CD14-positive monocyte (primary cell): ENCODE measurements around the gene FBXW10. TPM values are rescaled to one million over a fixed set of nuclear protein-coding genes. Genes with fewer than 3 reads are reported as not detected.
"Not testable (repeated sequence)": the region's sequence is repeated elsewhere in the genome, so short reads cannot be mapped to it uniquely, and the experiment has no call there.

Source experiments
- DNase-seq, 3 donors: peaks; one replicate each; pipeline ENCODE4 v3.0.0-alpha.2; 2011 to 2022
- H2AFZ ChIP-seq: 2 replicates; pipeline ENCODE4 v1.6.0; 2012; ENCODE audit warnings: mild to moderate bottlenecking, low read depth, low read length, inconsistent platforms; ENCODE audit not compliant: insufficient read depth, poor library complexity, severe bottlenecking
- H3K27ac ChIP-seq, 2 donors: 1 replicate in 1 of 2; 2 replicates in 1 of 2; pipeline ENCODE4 v1.5.1; 2012 to 2013; ENCODE audit warnings: low read length in 2 of 2, control low read depth in 1 of 2, inconsistent platforms in 1 of 2, low read depth in 1 of 2, mild to moderate bottlenecking in 1 of 2
- H3K27me3 ChIP-seq, 2 donors: one replicate each; pipeline versions ENCODE4 v1.6.0 to v1.6.1; 2011 to 2013; ENCODE audit warnings: low read length in 2 of 2; ENCODE audit not compliant: control insufficient read depth in 2 of 2, insufficient read depth in 2 of 2
- H3K36me3 ChIP-seq, 2 donors: replicated peaks in 1 of 2; 1 replicate in 1 of 2; 2 replicates in 1 of 2; pipeline versions ENCODE4 v1.5.1 to v1.6.1; 2012 to 2013; ENCODE audit warnings: low read length in 2 of 2, control low read depth in 1 of 2, inconsistent platforms in 1 of 2, mild to moderate bottlenecking in 1 of 2; ENCODE audit not compliant: insufficient read depth in 2 of 2, control insufficient read depth in 1 of 2
- H3K4me1 ChIP-seq, 2 donors: 1 replicate in 1 of 2; 2 replicates in 1 of 2; pipeline versions ENCODE4 v1.5.1 to v1.6.1; 2012 to 2013; ENCODE audit warnings: low read length in 2 of 2, control low read depth in 1 of 2, inconsistent platforms in 1 of 2, mild to moderate bottlenecking in 1 of 2, moderate library complexity in 1 of 2; ENCODE audit not compliant: insufficient read depth in 2 of 2, control insufficient read depth in 1 of 2
- H3K4me2 ChIP-seq: replicated peaks from 2 replicates; pipeline ENCODE3; 2012; ENCODE audit warnings: low read length, moderate library complexity, mild to moderate bottlenecking; ENCODE audit not compliant: poor library complexity, severe bottlenecking; ENCODE audit errors: extremely low read depth
- H3K4me3 ChIP-seq, 3 experiments: fragments of 200-600 bp in 1 of 3; sonication (generic) in 1 of 3; replicated peaks in 1 of 3; 1 replicate in 2 of 3; 2 replicates in 1 of 3; pipeline ENCODE4 v1.5.1; 2011 to 2013; ENCODE audit warnings: low read length in 3 of 3, mild to moderate bottlenecking in 3 of 3, control low read depth in 2 of 3, low read depth in 2 of 3, inconsistent platforms in 1 of 3, moderate library complexity in 1 of 3
- H3K79me2 ChIP-seq: 2 replicates; pipeline ENCODE4 v1.6.0; 2012; ENCODE audit warnings: mild to moderate bottlenecking, control low read depth, inconsistent platforms, low read length, moderate library complexity; ENCODE audit not compliant: insufficient read depth
- H3K9ac ChIP-seq: 2 replicates; pipeline ENCODE4 v1.6.0; 2017; ENCODE audit warnings: low read length, mild to moderate bottlenecking; ENCODE audit not compliant: insufficient read depth, poor library complexity, severe bottlenecking
- H3K9me3 ChIP-seq, 2 donors: replicated peaks in 1 of 2; 1 replicate in 1 of 2; 2 replicates in 1 of 2; pipeline versions ENCODE4 v1.5.1 to v1.6.1; 2012 to 2013; ENCODE audit warnings: low read length in 2 of 2, control low read depth in 1 of 2; ENCODE audit not compliant: control insufficient read depth in 1 of 2, insufficient read depth in 1 of 2
- H4K20me1 ChIP-seq: 2 replicates; pipeline ENCODE4 v1.6.0; 2012; ENCODE audit warnings: mild to moderate bottlenecking, low read length, control low read depth, moderate library complexity; ENCODE audit not compliant: insufficient read depth
- H3K27ac Mint-ChIP-seq, 7 donors: one replicate each; pipeline ENCODE4 v1.8.0; 2020; ENCODE audit warnings: mild to moderate bottlenecking in 7 of 7, mixed read lengths in 7 of 7, moderate library complexity in 6 of 7, inconsistent platforms in 2 of 7
- H3K27me3 Mint-ChIP-seq, 3 donors: one replicate each; pipeline ENCODE4 v1.8.0; 2021 to 2022; ENCODE audit warnings: low read depth in 3 of 3, mild to moderate bottlenecking in 3 of 3, mixed read lengths in 3 of 3, moderate library complexity in 3 of 3, inconsistent platforms in 1 of 3
- H3K36me3 Mint-ChIP-seq, 2 donors: one replicate each; pipeline ENCODE4 v1.8.0; 2020; ENCODE audit warnings: mixed read lengths in 2 of 2, inconsistent platforms in 1 of 2, mild to moderate bottlenecking in 1 of 2
- H3K4me1 Mint-ChIP-seq: one replicate; pipeline ENCODE4 v1.8.0; 2020; ENCODE audit warnings: mild to moderate bottlenecking, mixed read lengths
- H3K4me3 Mint-ChIP-seq, 2 donors: one replicate each; pipeline ENCODE4 v1.8.0; 2020; ENCODE audit warnings: mild to moderate bottlenecking in 2 of 2, mixed read lengths in 2 of 2, moderate library complexity in 1 of 2
- H3K9me3 Mint-ChIP-seq, 7 donors: one replicate each; pipeline ENCODE4 v1.8.0; 2020 to 2022; ENCODE audit warnings: mixed read lengths in 7 of 7, mild to moderate bottlenecking in 6 of 7, moderate library complexity in 6 of 7, inconsistent platforms in 2 of 7
- WGBS: methylation state at CpG from one replicate; pipeline ENCODE4 v1.1.5; 2013; ENCODE audit warnings: missing lambda C conversion rate; ENCODE audit not compliant: insufficient coverage; 5-methylcytosine and 5-hydroxymethylcytosine counted together
- intact Hi-C, 2 donors: fragments of 100-400 bp; cut with micrococcal nuclease; formaldehyde crosslinking; loops; one replicate each; pipeline versions ENCODE4 v1.15.0 to v1.15.1; 2023
- polyA plus RNA-seq, 3 donors: library from polyadenylated mRNA; depleted of rRNA in 1 of 3; unstranded in 2 of 3; stranded (reverse) in 1 of 3; fragments of 300-500 nt in 2 of 3; fragments of >200 nt in 1 of 3; fragmentation: Illumina TruSeq in 2 of 3; gene quantifications; 1 replicate in 2 of 3; 2 replicates in 1 of 3; pipeline ENCODE4 v1.2.3, GENCODE V29; 2012 to 2021

The FBXW10 gene
- polyA plus RNA-seq, 3 donors, result 0.03 TPM; not detected in 2

- peak in 2 of 3 donors; percentile 7 to 59 for DNase-seq
- H3K4me1 Mint-ChIP-seq, H3K36me3 ChIP-seq, H3K27me3 Mint-ChIP-seq, H3K9me3 Mint-ChIP-seq, H3K9me3 ChIP-seq, H3K4me2 ChIP-seq, intact Hi-C loops, H4K20me1 ChIP-seq, H3K4me1 ChIP-seq, H3K27me3 ChIP-seq, H2AFZ ChIP-seq: not testable (repeated sequence)
- Histone ChIP-seq H3K4me3 (peak overlapping the region; percentile 56 to 68 (median 61)), H3K79me2 (peaks cover 24% of the 10 kb centered on the region), H3K9ac (peak overlapping the region; percentile 80), H3K27ac (peak overlapping the region in 1 of 2 donors; percentile 82)
- Mint-ChIP-seq H3K4me3 (peak overlapping the region; percentile 64 to 69), H3K27ac (peak overlapping the region in 6 of 7 donors; percentile 78 to 85 (median 82)), H3K36me3 (peaks cover 10 to 11% of the 10 kb centered on the region in 2 donors)
- WGBS, result no CpG with 5 or more reads among the region's 5 CpGs
These were observed 38.0 kb downstream of the FBXW10 start for GRCh38 chr17:18781805-18782204.

- H3K27ac ChIP-seq, H3K4me3 ChIP-seq, intact Hi-C loops, H3K4me3 Mint-ChIP-seq, H3K27me3 Mint-ChIP-seq, H3K4me2 ChIP-seq, H3K9me3 ChIP-seq, H2AFZ ChIP-seq, H3K27me3 ChIP-seq, H3K4me1 Mint-ChIP-seq, H3K9me3 Mint-ChIP-seq, H4K20me1 ChIP-seq, H3K4me1 ChIP-seq, DNase-seq, H3K9ac ChIP-seq, H3K36me3 ChIP-seq: not testable (repeated sequence)
- WGBS, result no CpG with 5 or more reads among the region's 1 CpG
- Mint-ChIP-seq H3K36me3 (peaks cover 17 to 25% of the 10 kb centered on the region in 2 donors), H3K27ac (peak overlapping the region in 3 of 7 donors; percentile 10 to 64 (median 41))
- peaks cover 24% of the 10 kb centered on the region for H3K79me2 ChIP-seq
These were observed 42.1 kb downstream of the FBXW10 start for GRCh38 chr17:18785933-18786332.

- H3K4me3 Mint-ChIP-seq, H3K4me2 ChIP-seq, H3K27ac ChIP-seq, H4K20me1 ChIP-seq, intact Hi-C loops, H3K4me1 ChIP-seq, DNase-seq, H2AFZ ChIP-seq, H3K9ac ChIP-seq, H3K4me1 Mint-ChIP-seq, H3K9me3 Mint-ChIP-seq, H3K27ac Mint-ChIP-seq, H3K4me3 ChIP-seq, H3K27me3 Mint-ChIP-seq, H3K36me3 ChIP-seq, H3K9me3 ChIP-seq, H3K27me3 ChIP-seq: not testable (repeated sequence)
- H3K79me2 ChIP-seq, result peaks cover 22% of the 10 kb centered on the region
- H3K36me3 Mint-ChIP-seq, result peaks cover 18 to 25% of the 10 kb centered on the region in 2 donors
- no CpG with 5 or more reads among the region's 5 CpGs for WGBS
These were observed 43.0 kb downstream of the FBXW10 start for GRCh38 chr17:18786890-18787289.

- H3K4me1 Mint-ChIP-seq, H4K20me1 ChIP-seq, H3K27me3 ChIP-seq, H3K4me3 Mint-ChIP-seq, H3K27ac Mint-ChIP-seq, H2AFZ ChIP-seq, H3K27me3 Mint-ChIP-seq, H3K9ac ChIP-seq, H3K9me3 ChIP-seq, DNase-seq, H3K79me2 ChIP-seq, H3K4me2 ChIP-seq, H3K4me1 ChIP-seq, H3K4me3 ChIP-seq, intact Hi-C loops, H3K27ac ChIP-seq, H3K9me3 Mint-ChIP-seq: not testable (repeated sequence)
- H3K36me3 ChIP-seq, result peaks cover 0 to 18% of the 10 kb centered on the region in 2 donors
- WGBS, result no CpG with 5 or more reads among the region's 1 CpG
- H3K36me3 Mint-ChIP-seq, result peaks cover 21 to 34% of the 10 kb centered on the region in 2 donors
These were observed 47.5 kb downstream of the FBXW10 start for GRCh38 chr17:18791402-18791801.
